Psoas muscle (tissue), 8 donors: Measurements from ENCODE around the gene CPSF7. TPM values are rescaled to one million over a fixed set of nuclear protein-coding genes. Genes with fewer than 3 reads are reported as not detected.

Experiments
- ATAC-seq, 4 donors: fragments of 200-7000 bp; cut with Tn5 transposase; one replicate each; pipeline ENCODE4 v1.9.1; 2020; ENCODE audit warnings: moderate library complexity in 3 of 4, mild to moderate bottlenecking in 2 of 4
- DNase-seq, 2 donors: peaks; one replicate each; pipeline ENCODE4 v3.0.0-alpha.2; 2020
- H3K27ac ChIP-seq: fragments of 200-600 bp; one replicate; pipeline ENCODE4 v1.8.0; 2022
- H3K27me3 ChIP-seq, 3 donors: fragments of 200-600 bp in 1 of 3; one replicate each; pipeline versions ENCODE4 v1.6.1 to v1.8.0; 2013 to 2022; ENCODE audit warnings: low read length in 2 of 3, mild to moderate bottlenecking in 2 of 3, moderate library complexity in 1 of 3; ENCODE audit not compliant: insufficient read depth in 3 of 3
- H3K36me3 ChIP-seq, 2 donors: fragments of 200-600 bp in 1 of 2; one replicate each; pipeline versions ENCODE4 v1.6.1 to v1.8.0; 2013 to 2022; ENCODE audit warnings: low read depth in 1 of 2, mild to moderate bottlenecking in 1 of 2, moderate library complexity in 1 of 2; ENCODE audit not compliant: insufficient read depth in 1 of 2
- H3K4me1 ChIP-seq: fragments of 200-600 bp; one replicate; pipeline ENCODE4 v1.8.0; 2022
- H3K4me3 ChIP-seq: fragments of 200-600 bp; one replicate; pipeline ENCODE4 v1.8.0; 2022; ENCODE audit warnings: mild to moderate bottlenecking
- H3K9me3 ChIP-seq: fragments of 200-600 bp; one replicate; pipeline ENCODE4 v1.8.0; 2022
- WGBS, 3 donors: extraction: QIAGEN DNeasy Blood & Tissue Kit; methylation state at CpG; one replicate each; pipeline versions ENCODE4 v1.1.6 to v1.1.7; 2013; 5-methylcytosine and 5-hydroxymethylcytosine counted together
- intact Hi-C, 2 donors: fragments of 100-400 bp; cut with DNase I; formaldehyde crosslinking; loops; one replicate each; pipeline versions ENCODE4 v1.11.0 to v1.14.2; 2022
- polyA plus RNA-seq, 3 donors: library from polyadenylated mRNA; stranded (reverse); fragments of 200-250 nt; gene quantifications; one replicate each; pipeline ENCODE4 v1.2.3, GENCODE V29; 2013
- total RNA-seq, 4 donors: library from RNA; stranded (reverse); fragmentation: NEBNext Ultra II Directional in 2 of 4; extraction: Animal tissue kit (Norgen Biotek cat#: 25700) in 2 of 4; gene quantifications; one replicate each; pipeline versions ENCODE4 v1.2.1 to v1.2.4, GENCODE V29; 2021 to 2023
- TF ChIP-seq, protein P1 (sequence below): fragments of 200-600 bp; IDR thresholded peaks from one replicate; pipeline ENCODE4 v1.8.0; 2022; ENCODE audit warnings: antibody characterized with exemption
- donor health status: healthy with polysubstance abuse.
- donor health status: DM: no; HTN: no; CAD: no; lungs with moderate emphysema.
- donor health status: Bipolar disorder and iron deficiency.
- donor health status: healthy.
- donor health status: DM: yes; HTN: yes; CAD: no.
- donor health status: DM: no; HTN: no; CAD: no.
- donor health status: DM: no; HTN: no; CAD: no.
- donor health status: DM: yes; HTN: yes; CAD: no.

Gene CPSF7
- total and polyA plus RNA-seq, 7 donors, result 28.2 to 66.2 (median 51.1) TPM

GRCh38 chr11:61380884-61381283 is 48.9 kb downstream of the CPSF7 start:
- 92 to 95% (median 95%) methylated on average over 9 of the region's 9 CpGs for WGBS, 3 donors
- TF ChIP-seq, protein P1, sequence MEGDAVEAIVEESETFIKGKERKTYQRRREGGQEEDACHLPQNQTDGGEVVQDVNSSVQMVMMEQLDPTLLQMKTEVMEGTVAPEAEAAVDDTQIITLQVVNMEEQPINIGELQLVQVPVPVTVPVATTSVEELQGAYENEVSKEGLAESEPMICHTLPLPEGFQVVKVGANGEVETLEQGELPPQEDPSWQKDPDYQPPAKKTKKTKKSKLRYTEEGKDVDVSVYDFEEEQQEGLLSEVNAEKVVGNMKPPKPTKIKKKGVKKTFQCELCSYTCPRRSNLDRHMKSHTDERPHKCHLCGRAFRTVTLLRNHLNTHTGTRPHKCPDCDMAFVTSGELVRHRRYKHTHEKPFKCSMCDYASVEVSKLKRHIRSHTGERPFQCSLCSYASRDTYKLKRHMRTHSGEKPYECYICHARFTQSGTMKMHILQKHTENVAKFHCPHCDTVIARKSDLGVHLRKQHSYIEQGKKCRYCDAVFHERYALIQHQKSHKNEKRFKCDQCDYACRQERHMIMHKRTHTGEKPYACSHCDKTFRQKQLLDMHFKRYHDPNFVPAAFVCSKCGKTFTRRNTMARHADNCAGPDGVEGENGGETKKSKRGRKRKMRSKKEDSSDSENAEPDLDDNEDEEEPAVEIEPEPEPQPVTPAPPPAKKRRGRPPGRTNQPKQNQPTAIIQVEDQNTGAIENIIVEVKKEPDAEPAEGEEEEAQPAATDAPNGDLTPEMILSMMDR, result no peak
- H3K27me3 ChIP-seq, result no peaks in the 10 kb centered on the region
- no peak overlapping the region for H3K4me3 ChIP-seq
- H3K36me3 ChIP-seq, result peaks cover 0 to 3% of the 10 kb centered on the region in 2 donors
- DNase-seq, result no peak
- no peak for ATAC-seq
- no peaks in the 10 kb centered on the region for H3K9me3 ChIP-seq
- peaks cover 11% of the 10 kb centered on the region for H3K4me1 ChIP-seq
- H3K27ac ChIP-seq, result no peak overlapping the region
- intact Hi-C loops, result no loop called here

- TF ChIP-seq, protein P1, result no peak
- intact Hi-C loops, result no loop called here
Measured at GRCh38 chr11:61378713-61379313, 51.0 kb downstream of the CPSF7 start.

DNA sequence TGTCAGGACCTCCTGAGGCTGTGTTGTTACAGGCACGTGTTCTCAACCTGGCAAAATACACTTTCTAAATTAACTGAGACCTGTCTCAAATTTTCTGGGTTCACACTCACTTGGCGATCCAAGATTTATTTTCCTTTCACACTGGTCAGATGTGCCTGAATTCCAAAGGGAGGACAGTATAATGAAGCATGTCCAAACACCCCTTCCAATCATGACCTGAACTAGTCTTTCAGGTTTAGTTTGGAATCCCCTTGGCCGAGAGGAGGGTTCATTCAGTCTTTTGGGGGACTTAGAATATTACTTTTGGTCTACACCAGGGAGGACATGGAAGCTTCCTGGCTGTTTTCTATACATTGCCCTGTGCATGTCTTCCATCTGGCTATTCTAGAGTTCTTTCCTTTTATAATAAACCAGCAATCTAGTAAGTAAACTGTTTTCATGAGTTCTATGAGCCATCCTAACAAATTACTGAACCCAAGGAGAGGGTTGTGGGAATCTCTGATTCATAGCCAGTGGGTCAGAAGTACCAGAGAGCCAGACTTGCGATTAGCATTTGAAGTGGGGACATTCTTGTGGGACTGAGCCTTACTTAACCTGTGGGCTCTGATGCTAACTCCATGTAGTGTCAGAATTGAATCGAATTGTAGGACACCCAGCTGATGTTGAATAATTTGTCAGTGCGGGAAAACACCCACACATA is 52.2 kb downstream of the CPSF7 start:
- H3K27ac ChIP-seq, result no peak overlapping the region
- DNase-seq (no peak), ATAC-seq (no peak)
- peaks cover 0 to 27% of the 10 kb centered on the region in 2 donors for H3K36me3 ChIP-seq
- intact Hi-C loops, result no loop called here
- WGBS, 3 donors, result 88 to 93% (median 89%) methylated on average over 6 of the region's 6 CpGs
- H3K4me1 ChIP-seq, result peaks cover 8% of the 10 kb centered on the region
- TF ChIP-seq, protein P1, result no peak
- H3K27me3 ChIP-seq, result no peaks in the 10 kb centered on the region
- H3K9me3 ChIP-seq, result no peaks in the 10 kb centered on the region
- H3K4me3 ChIP-seq, result no peak overlapping the region

More at GRCh38 chr11:61378713-61379313, 51.0 kb downstream of the CPSF7 start:
- no peak for DNase-seq
- Histone ChIP-seq H3K4me1 (peaks cover 8% of the 10 kb centered on the region), H3K36me3 (peaks cover 0 to 17% of the 10 kb centered on the region in 2 donors), H3K9me3 (no peaks in the 10 kb centered on the region), H3K27me3 (no peaks in the 10 kb centered on the region), H3K4me3 (no peak overlapping the region), H3K27ac (peak overlapping the region; percentile 23)
- WGBS, 3 donors, result 60 to 84% (median 64%) methylated on average over 5 of the region's 5 CpGs
- ATAC-seq, result peak; percentile 68 to 91 (median 88)

GRCh38 chr11:61375761-61376108 is 54.0 kb downstream of the CPSF7 start:
- ATAC-seq, result peak in 1 of 4 donors; percentile 44
- H3K27ac ChIP-seq, result no peak overlapping the region
- 58 to 62% (median 59%) methylated on average over 6 of the region's 6 CpGs for WGBS, 3 donors
- no peaks in the 10 kb centered on the region for H3K9me3 ChIP-seq
- TF ChIP-seq, protein P1, result no peak
- no peak overlapping the region for H3K4me3 ChIP-seq
- no peaks in the 10 kb centered on the region for H3K27me3 ChIP-seq
- intact Hi-C loops, result no loop called here
- peaks cover 8% of the 10 kb centered on the region for H3K4me1 ChIP-seq
- DNase-seq, result no peak
- H3K36me3 ChIP-seq, result peaks cover 0 to 33% of the 10 kb centered on the region in 2 donors
